H1 (cell line): Measurements from ENCODE around the gene POLG. TPM values are rescaled to one million over a fixed set of nuclear protein-coding genes. Genes with fewer than 3 reads are reported as not detected.

Experiments used
- BACH1 ChIP-seq: IDR thresholded peaks from 2 replicates; pipeline ENCODE4 v1.6.1; 2012; ENCODE audit warnings: low read length, improper control_type of control experiment
- HDAC6 ChIP-seq: IDR thresholded peaks from one replicate; pipeline ENCODE4 v1.7.1; 2012; ENCODE audit warnings: low read depth, mild to moderate bottlenecking, inconsistent platforms, low read length, moderate library complexity
- MAFK ChIP-seq: IDR thresholded peaks from 2 replicates; pipeline ENCODE4 v1.6.1; 2012; ENCODE audit warnings: low read depth, mild to moderate bottlenecking, improper control_type of control experiment, low read length
- POLR2AphosphoS5 ChIP-seq: IDR thresholded peaks from 2 replicates; pipeline ENCODE4 v1.6.1; 2011; ENCODE audit warnings: low read depth, low read length
- SAP30 ChIP-seq: fragments of 300-600 bp; sonication (generic); IDR thresholded peaks from 2 replicates; pipeline ENCODE4 v1.7.1; 2012; ENCODE audit warnings: low read length, moderate library complexity, mild to moderate bottlenecking, inconsistent platforms; ENCODE audit not compliant: insufficient read depth, insufficient replicate concordance
- polyA plus RNA-seq, 7 experiments: library from polyadenylated mRNA; depleted of rRNA in 3 of 7; stranded (reverse) in 5 of 7; unstranded in 2 of 7; fragments of >200 nt in 5 of 7; fragments of 200-250 nt in 2 of 7; gene quantifications; 1 replicate in 5 of 7; 2 replicates in 1 of 7; 4 replicates in 1 of 7; pipeline versions ENCODE4 v1.2.1 to v1.2.3, GENCODE V29; 2011 to 2013; ENCODE audit warnings: missing spikeins in 2 of 7, mixed read lengths in 2 of 7
- total RNA-seq: library from RNA; stranded (reverse); fragmentation: NEBNext Ultra II Directional; extraction: Animal tissue kit (Norgen Biotek cat#: 25700); gene quantifications from 2 replicates; pipeline ENCODE4 v1.2.1, GENCODE V29; 2021
- TF ChIP-seq, protein P1 (sequence below): fragments of 300-600 bp; sonication (generic); IDR thresholded peaks from 2 replicates; pipeline ENCODE4 v1.7.1; 2012; ENCODE audit warnings: low read length, moderate library complexity, mild to moderate bottlenecking, inconsistent platforms; ENCODE audit not compliant: insufficient replicate concordance

The POLG gene
- total and polyA plus RNA-seq, 2 of the 8 experiments (the other 6 are each of a cell fraction or from before 2014, with no cell fraction given), result 14.8 to 52.3 TPM

DNA sequence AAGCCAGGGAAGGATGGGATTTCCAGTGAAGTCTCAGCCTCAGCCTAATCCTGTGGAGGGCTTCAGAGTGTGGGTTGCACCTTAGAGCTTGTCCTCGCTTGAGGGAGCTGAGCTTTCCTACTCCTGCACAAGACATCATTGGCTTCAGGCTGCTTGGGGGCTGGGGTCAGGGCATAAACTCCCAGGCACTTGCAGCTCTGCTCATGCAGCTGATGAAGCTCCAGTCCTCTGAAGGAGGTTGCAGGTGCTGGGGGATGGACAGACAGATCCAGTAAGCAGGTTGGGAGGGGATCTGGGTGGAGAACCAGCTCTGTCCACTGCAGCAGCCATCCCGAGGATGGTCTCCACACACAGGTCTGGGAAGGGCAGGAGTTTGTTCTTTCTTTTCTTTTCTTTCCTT, 19.4 kb upstream of the POLG start (continued):
- TF ChIP-seq, protein P1, sequence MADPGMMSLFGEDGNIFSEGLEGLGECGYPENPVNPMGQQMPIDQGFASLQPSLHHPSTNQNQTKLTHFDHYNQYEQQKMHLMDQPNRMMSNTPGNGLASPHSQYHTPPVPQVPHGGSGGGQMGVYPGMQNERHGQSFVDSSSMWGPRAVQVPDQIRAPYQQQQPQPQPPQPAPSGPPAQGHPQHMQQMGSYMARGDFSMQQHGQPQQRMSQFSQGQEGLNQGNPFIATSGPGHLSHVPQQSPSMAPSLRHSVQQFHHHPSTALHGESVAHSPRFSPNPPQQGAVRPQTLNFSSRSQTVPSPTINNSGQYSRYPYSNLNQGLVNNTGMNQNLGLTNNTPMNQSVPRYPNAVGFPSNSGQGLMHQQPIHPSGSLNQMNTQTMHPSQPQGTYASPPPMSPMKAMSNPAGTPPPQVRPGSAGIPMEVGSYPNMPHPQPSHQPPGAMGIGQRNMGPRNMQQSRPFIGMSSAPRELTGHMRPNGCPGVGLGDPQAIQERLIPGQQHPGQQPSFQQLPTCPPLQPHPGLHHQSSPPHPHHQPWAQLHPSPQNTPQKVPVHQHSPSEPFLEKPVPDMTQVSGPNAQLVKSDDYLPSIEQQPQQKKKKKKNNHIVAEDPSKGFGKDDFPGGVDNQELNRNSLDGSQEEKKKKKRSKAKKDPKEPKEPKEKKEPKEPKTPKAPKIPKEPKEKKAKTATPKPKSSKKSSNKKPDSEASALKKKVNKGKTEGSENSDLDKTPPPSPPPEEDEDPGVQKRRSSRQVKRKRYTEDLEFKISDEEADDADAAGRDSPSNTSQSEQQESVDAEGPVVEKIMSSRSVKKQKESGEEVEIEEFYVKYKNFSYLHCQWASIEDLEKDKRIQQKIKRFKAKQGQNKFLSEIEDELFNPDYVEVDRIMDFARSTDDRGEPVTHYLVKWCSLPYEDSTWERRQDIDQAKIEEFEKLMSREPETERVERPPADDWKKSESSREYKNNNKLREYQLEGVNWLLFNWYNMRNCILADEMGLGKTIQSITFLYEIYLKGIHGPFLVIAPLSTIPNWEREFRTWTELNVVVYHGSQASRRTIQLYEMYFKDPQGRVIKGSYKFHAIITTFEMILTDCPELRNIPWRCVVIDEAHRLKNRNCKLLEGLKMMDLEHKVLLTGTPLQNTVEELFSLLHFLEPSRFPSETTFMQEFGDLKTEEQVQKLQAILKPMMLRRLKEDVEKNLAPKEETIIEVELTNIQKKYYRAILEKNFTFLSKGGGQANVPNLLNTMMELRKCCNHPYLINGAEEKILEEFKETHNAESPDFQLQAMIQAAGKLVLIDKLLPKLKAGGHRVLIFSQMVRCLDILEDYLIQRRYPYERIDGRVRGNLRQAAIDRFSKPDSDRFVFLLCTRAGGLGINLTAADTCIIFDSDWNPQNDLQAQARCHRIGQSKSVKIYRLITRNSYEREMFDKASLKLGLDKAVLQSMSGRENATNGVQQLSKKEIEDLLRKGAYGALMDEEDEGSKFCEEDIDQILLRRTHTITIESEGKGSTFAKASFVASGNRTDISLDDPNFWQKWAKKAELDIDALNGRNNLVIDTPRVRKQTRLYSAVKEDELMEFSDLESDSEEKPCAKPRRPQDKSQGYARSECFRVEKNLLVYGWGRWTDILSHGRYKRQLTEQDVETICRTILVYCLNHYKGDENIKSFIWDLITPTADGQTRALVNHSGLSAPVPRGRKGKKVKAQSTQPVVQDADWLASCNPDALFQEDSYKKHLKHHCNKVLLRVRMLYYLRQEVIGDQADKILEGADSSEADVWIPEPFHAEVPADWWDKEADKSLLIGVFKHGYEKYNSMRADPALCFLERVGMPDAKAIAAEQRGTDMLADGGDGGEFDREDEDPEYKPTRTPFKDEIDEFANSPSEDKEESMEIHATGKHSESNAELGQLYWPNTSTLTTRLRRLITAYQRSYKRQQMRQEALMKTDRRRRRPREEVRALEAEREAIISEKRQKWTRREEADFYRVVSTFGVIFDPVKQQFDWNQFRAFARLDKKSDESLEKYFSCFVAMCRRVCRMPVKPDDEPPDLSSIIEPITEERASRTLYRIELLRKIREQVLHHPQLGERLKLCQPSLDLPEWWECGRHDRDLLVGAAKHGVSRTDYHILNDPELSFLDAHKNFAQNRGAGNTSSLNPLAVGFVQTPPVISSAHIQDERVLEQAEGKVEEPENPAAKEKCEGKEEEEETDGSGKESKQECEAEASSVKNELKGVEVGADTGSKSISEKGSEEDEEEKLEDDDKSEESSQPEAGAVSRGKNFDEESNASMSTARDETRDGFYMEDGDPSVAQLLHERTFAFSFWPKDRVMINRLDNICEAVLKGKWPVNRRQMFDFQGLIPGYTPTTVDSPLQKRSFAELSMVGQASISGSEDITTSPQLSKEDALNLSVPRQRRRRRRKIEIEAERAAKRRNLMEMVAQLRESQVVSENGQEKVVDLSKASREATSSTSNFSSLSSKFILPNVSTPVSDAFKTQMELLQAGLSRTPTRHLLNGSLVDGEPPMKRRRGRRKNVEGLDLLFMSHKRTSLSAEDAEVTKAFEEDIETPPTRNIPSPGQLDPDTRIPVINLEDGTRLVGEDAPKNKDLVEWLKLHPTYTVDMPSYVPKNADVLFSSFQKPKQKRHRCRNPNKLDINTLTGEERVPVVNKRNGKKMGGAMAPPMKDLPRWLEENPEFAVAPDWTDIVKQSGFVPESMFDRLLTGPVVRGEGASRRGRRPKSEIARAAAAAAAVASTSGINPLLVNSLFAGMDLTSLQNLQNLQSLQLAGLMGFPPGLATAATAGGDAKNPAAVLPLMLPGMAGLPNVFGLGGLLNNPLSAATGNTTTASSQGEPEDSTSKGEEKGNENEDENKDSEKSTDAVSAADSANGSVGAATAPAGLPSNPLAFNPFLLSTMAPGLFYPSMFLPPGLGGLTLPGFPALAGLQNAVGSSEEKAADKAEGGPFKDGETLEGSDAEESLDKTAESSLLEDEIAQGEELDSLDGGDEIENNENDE, result no peak
- TF ChIP-seq SAP30 (no peak), BACH1 (no peak), POLR2AphosphoS5 (no peak), HDAC6 (no peak), MAFK (no peak)
